GM19043 (cell line): ENCODE results near the gene ITGA8.
"Not testable (repeated sequence)": the region's sequence is repeated elsewhere in the genome, so short reads cannot be mapped to it uniquely, and the experiment has no call there.

ENCODE experiments used
- ATAC-seq: cut with Tn5 transposase; IDR thresholded peaks from one replicate; pipeline ENCODE4 v1.9.1; 2021; ENCODE audit warnings: low read depth; ENCODE audit not compliant: unreplicated experiment

Gene ITGA8

DNA sequence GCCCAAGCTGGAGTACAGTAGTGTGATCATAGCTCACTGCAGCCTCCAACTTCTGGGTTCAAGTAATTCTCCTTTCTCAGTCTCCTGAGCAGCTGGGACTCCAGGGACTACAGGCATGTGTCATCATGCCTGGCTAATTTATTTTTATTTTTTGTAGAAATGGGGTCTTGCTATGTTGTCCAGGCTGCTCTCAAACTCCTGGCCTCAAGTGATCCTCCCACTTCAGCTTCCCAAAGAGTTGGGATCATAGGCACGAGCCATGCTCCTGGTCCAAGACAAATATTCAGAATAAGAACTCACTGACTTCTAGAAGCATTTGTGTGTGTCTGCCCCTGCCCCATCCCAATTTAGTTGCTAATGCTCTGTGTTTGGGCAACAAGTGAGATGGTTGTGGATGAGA lies 151.8 kb downstream of the ITGA8 start:
- no peak for ATAC-seq

DNA sequence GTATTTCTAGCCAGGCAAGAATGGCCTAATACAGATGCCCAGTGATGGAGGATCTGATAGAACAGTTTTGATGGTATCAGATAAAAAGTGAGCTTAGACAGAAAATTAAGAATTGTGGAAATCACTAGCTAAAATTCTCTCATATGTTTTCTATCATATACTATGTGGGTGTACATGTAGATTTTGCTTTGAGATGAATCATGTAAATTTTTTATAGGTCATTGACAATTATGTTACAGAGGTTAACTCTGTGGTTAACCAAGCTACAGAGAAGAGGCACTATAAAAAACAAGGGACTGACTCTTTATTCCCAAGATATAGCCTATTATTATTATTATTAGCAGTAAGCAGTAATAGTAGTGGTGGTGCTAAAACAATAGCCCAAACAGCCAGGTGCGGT lies 156.5 kb downstream of the ITGA8 start:
- no peak for ATAC-seq

DNA sequence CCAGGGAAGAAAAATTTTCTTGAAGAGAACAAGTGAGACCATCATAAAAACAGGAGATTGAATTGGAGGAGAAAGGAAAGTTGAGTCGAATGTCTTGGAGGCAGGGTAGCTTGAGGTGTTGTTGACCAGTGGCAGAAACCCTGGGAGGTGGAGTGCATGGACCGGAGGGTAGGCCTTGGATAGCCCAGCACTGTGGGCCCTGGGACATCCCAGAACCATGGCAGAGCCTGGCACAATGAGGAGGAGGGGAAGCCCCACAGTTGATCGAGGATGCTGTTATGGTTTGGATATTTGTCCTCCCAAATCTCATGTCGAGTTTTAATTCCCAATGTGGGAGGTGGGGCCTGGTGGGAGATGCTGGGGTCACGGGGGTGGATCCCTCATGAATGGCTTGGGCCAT lies 157.1 kb downstream of the ITGA8 start:
- no peak for ATAC-seq

DNA sequence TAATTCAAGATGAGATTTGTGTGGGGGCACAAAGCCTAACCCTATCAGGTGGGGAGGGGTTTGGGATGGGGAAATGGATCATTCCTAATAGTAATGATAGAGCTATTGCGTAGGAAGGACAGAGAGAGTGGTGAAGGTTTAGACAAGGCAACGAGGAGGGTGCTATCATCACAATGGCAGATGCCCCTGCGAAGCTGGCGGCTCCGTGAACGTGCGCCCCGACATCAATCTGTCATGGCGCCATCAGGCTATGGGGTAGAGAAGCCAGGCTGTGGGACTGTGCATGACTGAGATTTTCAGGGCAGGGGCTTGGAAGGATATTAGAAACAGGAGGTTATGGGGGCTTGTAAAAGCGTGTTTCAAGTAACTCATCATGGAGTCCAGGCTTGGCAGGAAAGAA lies 157.6 kb downstream of the ITGA8 start:
- ATAC-seq: no peak

DNA sequence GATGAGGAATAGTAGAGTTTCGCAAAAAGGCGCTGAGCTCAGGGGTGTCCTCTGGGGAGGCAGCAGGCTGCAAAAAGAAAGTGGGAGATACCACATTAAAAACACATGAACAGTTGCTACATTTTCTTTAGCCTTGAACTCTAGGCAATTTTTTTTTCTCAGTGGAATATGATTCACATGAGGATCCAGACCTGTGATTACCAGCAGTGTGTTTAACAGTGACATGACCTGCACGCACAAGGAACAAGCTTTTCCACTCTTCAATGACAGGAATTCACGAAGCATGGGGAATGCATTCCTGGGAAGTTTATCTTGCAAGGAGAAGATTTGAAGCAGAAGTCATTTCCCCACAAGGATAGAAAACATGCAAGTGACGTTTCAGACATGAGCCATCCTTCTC lies 161.6 kb downstream of the ITGA8 start:
- ATAC-seq: no peak

DNA sequence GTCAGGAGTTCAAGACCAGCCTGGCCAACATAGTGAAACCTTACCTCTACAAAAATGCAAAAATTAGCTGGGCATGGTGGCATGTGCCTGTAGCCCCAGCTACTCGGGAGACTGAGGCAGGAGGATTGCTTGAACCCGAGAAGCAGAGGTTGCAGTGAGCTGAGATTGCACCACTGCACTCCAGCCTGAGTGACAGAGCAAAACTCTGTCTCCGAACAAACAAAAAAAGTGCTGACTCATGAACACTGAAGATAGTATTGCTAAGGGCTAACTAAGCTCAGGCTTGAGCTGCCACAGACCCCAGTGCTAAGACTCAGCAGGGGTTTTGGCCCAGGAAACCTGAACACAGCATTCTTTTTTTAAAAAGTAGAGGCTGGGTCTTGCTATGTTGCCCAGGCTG lies 162.6 kb downstream of the ITGA8 start:
- not testable (repeated sequence) for ATAC-seq

DNA sequence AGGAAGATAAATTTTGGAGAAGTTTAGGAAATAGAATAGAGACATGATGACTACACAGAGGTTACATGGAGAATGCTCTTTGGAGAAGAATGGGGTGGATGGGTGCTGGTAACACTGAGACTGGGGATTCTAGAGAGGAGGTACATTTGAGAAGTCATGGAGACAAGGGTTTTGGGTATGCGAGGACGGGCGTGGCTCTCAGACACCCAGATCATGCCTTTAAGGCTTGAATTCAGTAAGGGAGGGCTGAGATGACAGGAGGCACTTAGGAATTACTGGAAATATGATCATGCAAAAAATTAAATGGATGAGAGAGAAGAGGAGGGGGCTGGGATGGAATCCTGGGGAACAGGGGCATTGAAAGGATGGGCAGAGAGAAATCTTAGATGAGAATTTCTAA lies 168.8 kb downstream of the ITGA8 start:
- no peak for ATAC-seq

DNA sequence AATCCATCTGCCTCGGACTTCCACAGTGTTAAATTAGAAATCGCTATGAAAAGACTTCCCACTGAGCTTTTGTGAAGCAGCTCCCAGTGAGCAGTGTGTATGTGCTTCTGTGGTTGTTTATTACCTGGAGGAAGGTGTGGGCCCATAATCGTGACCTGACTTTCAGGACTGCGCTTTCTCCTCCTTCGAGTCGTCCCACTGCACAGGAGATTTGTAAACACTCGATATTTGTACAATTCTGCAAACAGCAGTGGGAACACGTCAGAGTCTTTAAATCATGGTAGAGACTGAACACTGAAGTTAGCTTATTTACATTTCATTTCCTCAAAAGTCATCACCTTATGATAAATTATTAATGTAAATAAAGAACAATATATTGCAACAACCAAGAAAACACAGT lies 171.4 kb downstream of the ITGA8 start:
- ATAC-seq: no peak

DNA sequence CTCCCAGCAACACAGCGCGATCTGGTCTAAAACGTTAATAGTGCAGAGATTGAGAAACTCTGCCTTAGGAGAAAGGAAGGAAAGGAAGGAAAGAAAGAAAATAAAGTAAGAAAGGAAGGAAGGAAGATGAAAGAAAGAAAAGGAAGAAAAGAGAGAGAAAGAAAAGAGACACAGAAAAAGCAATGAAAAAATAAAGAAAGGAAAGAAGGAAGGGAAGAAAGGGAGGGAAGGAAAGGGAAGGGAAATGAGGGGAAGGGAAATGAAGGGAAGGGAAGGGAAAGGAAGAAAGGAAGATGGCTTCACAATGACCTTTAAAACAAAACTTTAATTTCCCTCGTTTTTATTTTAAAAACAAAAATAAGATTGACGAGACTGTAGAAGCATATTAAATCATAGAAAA lies 173.1 kb downstream of the ITGA8 start:
- no peak for ATAC-seq

DNA sequence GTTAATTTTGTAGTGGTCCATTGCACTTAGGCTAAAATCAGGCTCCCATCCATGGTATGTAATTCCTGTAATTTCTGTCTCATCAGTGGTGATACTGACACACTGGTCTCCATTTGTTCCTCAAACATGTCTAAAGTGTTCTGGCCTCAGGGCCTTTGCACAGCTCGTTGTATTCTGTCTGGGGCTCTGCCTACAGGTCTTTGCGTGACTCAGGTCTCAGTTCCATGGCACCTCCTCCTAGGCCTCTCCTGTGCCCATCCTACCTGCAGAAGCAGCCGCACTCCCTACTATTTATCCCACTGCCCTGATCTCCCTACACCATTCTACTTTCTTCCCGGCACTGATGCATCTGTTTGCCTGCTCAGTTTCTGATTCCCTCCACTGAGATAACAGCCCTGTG lies 173.8 kb downstream of the ITGA8 start:
- ATAC-seq: no peak

DNA sequence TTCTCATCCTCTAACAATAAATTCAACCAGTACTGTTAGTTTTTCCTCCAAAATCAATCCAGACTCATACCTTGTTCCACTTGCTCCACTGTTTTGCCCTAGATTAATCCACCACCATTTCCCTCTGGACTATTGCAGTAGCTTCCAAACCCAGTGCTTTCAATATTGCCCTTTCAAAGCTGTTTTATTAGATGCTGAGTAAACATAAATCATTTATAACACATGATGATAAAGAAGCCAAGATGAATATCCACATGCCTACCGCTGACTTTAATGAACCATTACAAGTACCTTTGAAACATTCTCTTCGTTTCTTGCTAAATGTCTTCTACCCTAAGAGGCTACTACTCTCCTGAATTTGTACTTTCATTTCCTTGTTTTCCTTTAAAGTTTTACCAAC lies 174.5 kb downstream of the ITGA8 start:
- ATAC-seq: no peak

DNA sequence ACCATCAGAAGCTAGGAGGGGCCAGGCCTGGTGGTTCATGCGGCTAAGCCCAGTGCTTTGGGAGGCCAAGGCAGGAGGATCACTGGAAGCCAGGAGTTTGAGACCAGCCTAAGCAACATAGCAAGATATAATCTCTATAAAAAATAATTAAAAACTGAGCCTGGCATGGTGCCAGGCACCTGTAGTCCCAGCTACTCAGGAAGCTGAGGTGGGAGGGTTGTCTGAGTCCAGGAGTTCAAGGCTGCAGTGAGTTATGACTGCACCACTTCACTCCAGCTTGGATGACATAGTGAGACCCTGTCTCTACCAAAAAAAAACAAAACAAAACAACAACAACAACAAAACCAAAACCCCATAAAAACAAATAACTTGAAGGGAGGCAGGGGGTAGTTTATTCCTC lies 175.7 kb downstream of the ITGA8 start:
- ATAC-seq: no peak

DNA sequence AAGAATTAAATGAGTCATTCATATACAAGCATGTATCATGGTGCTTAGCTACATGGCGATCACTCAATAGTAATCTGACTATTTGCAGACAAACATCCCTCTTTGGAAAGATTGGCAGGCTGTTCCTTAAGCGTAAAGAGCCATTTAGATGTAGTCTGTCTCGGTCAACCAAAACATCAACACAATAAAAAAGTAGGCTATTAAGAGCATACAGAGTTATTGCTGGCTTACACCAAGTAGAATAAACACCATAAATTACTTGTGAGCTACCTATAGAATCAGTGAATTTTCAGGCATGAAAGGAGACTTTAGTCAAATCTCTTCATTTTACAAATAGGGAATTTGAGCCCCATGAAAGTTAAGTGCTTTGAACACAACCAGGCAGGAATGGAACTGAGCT lies 176.9 kb downstream of the ITGA8 start:
- ATAC-seq: no peak

DNA sequence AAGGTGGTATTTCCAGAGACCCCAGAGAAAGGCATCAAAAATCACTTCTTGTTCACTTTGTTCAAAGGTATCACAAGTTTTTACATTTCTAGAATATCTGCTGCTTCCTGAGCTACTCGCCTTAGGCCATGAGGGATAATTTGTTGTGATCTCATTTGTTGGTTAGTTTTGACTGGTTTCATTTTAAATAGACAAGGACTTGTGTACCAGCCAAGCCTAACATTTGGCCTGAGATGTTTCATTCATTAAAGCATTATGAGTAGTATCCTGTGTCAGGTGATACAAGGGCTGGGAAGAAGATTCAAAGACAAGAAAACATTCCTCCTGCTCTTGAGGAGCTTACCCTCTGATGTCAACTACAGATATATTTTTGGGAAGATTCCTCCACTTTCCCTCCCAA lies 178.3 kb downstream of the ITGA8 start:
- no peak for ATAC-seq

DNA sequence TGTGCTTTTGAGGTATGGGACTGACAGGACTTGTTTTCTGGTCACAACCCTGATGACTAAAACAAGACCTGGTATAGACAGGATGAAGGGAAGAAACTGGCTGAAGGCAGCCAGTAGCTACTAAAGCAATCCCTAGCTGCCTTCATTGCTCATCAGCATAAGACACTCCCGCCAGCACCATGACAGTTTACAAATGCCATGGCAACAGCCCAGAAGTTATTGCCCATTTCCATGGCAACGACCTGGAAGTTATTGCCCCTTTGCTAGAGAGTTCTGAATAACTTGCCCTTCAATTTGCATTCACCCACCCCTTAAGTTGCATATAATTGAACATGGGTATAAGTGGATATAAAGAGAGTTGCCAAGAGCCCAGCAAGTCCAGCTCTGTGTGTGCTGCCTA lies 179.0 kb downstream of the ITGA8 start:
- no peak for ATAC-seq

DNA sequence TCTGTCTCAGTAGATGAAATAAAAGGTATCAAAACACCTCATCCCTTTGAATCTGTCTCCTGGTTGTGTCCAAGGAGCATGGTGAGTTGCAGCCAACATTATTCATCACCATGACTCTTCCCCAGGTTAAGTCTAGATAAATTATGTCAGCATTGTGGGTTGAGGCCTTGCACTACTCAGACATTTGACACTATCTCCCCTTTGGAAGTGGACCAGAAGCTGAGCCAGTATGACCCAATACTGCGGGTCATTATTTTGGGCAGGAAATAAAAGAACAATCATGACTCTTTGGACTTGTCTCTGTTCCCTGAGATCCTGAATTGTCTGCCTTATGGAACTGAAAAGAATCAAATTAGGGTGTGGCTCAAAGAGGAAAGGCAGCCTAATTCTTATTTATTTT lies 180.5 kb downstream of the ITGA8 start:
- no peak for ATAC-seq

DNA sequence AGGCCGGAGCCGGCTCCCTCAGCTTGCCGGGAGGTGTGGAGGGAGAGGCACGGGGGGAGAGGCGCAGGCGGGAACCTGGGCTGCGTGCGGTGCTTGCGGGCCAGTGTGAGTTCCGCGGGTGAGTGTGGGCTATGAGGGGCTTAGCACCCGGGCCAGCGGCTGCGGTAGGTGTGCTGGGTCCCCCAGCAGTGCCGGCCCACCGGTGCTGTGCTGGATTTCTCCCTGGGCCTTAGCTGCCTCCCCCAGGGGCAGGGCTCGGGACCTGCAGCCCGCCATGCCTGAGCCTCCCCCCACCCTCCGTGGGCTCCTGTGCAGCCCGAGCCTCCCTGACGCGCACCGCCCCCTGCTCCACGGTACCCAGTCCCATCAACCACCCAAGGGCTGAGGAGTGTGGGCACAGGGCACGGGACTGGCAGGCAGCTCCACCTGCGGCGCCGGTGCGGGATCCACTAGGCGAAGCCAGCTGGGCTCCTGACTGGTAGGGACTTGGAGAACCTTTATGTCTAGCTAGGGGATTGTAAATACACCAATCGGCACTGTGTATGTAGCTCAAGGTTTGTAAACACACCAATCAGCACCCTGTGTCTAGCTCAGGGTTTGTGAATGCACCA lies 184.7 kb downstream of the ITGA8 start:
- ATAC-seq: not testable (repeated sequence)

DNA sequence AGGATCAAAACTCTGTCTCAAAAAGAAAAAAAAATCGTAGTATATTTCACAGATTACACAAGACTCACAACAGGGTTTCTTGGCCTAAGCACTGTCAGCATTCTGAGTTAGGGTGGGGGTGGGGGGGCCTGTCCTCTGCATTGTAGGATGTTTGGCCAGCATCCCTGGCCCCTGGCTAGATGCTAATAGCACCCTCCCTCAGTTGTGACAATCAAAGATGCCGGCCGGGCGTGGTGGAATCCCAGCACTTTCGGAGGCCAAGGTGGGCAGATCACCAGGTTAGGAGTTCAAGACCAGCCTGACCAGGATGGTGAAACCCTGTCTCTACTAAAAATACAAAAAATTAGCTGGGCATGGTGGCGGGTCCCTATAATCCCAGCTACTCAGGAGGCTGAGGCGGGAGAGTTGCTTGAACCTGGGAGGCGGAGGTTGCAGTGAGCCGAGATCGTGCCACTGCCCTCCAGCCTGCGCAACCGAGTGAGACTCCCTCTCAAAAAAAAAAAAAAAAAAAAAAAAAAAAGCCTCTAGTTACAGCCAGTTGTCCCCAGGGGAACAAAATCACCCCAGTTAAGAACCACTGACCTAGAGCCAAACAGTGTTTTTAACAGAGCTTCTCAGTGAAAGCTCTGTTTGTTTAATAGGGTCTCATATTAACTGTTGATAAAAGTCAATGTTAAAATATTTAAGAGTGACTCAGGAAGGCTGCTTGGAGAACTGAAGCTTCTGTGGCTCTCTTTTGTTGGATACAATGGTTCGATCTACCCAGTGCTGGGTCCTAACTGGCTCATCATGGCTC lies 187.6 kb downstream of the ITGA8 start:
- ATAC-seq: no peak

DNA sequence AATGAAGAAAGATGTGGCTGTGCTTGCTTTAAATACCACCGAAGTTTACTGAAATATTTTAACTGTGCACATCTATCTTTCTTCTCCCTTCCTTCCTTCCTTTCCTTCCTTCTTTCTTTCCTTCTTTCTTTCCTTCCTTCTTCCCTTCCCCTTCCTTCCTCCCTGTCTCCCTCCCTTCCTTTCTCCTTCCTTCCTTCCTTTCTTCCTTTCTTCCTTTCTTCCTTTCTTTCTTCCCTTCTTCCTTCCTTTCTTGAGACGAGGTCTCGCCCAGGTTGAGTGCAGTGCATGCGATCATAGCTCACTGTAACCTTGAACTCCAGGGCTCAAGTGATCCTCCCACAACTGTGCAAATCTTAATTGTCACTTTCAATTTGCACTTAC lies 190.9 kb downstream of the ITGA8 start:
- no peak for ATAC-seq

DNA sequence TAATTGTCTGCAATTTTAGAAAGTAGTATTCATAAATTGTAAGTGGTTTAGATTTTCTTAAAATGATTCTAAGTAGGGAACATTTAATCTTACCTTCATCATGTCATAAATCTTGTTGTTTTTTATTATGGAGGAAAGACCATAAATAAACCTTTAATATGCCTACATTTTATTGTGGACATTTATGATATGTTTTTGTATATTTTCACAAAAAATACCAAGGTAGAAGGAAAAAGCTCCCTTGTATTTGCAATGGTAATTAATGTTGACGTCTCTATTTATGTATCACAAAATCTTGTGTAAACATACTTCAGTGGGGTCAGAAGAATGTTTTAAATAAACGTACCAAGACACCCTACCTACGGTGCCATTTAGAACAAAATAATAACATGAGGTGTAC lies 193.0 kb downstream of the ITGA8 start:
- ATAC-seq: no peak

DNA sequence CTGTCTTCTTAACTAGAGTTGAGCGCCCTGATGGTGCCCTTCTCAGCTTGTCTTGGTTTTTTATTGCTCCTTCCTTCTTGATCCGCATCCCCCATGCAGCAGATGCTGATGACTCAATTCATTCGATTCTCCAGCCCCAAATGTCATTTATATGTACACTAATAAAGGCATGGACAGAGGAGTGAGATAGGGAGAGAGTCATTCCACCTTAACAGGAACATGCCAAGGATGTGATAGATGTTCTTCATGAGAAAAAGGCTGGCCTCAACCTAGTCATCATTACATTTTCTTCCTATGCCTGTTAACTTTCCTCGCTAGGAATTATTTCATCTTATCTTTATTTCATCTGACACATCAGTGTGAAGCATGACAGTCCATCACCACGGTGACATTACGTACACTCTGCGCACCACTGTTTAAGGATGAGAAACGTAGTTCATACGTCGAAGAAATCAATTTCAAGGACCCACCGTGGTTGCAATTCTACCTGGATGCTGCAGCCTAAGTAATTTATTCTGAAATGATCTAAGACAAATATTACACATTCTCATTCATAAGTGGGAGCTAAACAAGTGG lies 198.3 kb downstream of the ITGA8 start:
- no peak for ATAC-seq

DNA sequence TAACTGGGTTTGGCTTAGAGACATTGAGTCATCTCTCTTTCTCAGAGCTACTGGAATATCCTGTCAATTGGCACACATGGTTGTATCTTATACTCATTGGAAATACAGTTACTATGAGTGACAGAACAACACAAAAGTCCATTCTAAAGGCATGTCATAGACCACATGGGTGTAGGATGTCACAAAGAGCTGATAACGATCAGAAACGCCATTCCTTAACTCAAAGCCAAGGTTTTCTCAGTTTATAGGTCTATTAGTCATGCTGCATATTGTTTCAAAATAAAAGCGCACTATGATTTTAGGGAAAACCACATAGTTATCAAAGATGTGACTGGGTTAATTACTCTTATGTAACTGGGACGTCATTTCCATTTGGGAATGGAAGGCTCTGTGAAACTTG lies 201.5 kb downstream of the ITGA8 start:
- ATAC-seq: no peak
